GM18909 (cell line): Measurements from ENCODE around the gene PFN3.

Experiments used
- ATAC-seq: cut with Tn5 transposase; IDR thresholded peaks from one replicate; pipeline ENCODE4 v1.9.1; 2021; ENCODE audit warnings: mild to moderate bottlenecking; ENCODE audit not compliant: unreplicated experiment, poor library complexity

The PFN3 gene, protein sequence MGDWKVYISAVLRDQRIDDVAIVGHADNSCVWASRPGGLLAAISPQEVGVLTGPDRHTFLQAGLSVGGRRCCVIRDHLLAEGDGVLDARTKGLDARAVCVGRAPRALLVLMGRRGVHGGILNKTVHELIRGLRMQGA

DNA sequence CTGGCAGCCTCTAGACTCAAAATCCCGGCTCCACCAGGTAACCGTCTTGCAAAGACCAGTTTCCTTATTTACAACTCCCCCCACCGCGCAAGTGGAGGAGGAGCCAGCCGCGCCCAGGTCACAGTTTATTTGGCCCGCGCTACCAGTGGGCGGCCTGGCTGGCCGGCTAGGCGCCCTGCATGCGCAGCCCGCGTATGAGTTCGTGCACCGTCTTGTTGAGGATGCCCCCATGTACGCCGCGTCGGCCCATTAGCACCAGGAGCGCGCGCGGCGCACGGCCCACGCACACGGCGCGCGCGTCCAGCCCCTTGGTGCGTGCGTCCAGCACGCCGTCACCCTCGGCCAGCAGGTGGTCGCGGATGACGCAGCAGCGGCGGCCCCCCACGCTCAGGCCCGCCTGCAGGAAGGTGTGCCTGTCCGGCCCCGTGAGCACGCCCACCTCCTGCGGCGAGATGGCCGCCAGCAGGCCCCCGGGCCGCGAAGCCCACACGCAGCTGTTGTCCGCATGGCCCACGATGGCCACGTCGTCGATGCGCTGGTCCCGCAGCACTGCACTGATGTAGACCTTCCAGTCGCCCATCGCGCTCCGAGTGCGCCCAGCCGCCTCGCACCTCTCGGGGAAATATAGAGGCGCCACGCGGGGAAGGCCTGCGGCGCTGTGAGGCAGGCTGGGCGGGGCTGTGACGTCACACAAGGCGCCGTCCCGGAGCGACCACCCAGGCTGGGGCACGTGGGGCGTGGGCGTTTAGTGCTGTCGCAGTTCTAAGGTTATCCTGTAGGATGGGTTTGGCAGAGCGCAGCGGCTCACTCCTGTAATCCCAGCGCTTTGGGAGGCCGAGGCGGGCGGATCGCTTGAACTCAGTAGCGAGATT is at the start of gene PFN3:
TSS of gene PFN3 (minus strand) at position 665 of the 872 bp plus-strand sequence. CDS start at position 580, 85 bp downstream.
- ATAC-seq, result no peak

DNA sequence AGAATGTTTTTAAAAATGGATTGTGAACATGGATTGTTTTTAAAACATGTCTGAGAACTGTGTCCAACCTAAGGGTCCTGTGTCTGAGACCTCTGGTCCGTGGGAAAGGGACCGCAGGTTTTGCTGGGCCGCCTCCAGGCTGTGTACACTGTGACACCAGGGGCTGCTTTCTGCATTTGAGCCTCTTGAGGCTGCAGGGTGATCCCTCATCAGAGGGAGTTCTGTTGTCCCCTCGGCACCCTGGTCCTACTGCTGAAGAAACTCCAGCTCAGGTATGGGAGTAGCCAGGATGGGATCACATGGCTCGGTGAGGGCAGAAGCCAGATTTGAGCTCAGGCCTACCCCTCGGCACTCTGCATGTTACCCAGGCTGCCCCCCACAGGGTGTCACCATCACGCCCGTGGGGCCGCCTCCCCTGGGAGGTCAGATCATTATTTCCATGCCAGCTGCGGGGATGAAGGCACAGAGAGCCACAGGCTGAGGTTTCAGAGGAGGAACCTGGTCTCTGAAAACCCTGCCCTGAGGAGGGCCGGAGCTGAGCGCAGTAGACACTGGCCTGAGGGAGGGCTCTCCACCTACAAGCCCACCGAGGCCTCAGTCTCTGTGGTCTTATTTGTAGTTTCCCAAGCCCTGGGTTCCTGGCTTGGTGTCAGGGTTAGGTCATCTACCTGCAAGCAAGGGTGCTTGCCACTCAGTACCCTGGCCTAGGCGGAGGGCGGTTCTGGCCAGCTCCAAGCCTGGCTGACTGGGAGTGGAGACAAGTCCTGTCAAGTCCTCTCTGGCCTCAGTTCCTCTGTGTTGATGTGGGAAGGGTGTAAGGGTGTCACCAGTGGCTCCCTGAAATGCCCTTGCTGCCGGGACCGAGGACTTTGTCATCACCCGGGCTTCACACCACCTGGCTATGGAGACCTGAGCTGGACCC is 48.9 kb upstream of the PFN3 start:
- no peak for ATAC-seq

DNA sequence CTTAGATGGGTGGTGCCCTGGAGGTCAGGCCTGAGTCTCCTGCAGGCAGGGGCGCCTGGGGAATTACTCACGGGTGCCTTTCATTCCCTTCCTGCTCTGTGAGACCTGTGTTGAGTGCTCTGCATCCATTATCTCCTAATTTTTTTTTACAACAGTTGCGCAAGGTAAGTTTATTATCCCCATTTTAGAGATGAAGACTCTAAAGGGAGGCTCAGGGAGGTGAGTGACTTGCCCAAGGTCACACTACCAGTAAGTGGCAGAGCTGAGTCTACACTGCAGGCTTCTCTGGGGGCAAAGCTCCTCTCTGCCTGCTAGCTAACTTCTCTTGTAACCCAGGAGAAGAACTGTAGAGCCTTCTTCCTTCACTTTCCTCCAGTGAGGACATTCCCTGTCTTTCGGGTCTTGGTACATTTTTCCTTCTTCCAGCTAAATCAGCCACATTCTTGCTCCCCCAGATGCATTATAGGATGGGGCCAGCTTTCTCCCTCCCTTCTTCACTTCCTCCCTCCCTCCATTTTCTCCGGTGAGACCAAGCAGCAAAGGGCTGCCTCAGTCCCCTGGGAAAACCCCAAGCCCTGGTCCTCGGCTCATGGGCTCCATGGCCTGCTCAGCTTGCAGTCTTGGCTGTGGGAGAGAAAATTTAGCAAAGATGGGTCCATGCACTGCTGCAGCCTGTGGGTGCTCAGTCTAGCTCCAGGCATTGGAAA is 47.9 kb upstream of the PFN3 start:
- no peak for ATAC-seq

DNA sequence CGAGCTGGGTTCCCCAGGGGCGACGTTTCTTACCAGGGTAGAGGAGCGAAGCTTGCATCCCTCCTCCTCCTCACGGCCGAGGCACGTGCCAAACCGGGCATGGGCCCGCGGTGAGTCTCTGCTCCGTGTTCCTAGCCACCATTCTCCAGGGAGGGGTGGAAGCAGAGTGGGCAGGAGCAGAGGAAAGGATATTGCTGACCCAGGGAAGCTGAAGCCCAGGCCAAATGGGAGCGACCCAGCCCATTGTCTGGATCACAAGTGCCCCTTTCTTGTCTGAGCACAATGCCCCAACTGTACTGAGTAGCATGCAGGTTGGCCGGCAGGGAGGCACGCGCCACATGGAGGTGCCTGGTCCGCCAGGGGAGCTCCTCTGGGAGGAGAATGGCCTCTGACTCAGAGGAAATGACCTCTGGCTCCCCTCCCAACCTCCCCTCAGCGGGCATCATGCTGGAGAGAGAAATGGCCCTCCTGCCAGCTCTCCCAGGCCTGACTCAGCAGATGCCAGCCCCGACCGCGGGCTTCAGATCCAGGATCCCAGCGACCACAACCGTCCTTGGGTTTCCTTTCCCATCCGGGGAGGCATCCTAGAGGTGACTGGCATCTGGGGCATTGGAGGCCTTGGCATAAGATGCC is 47.3 kb upstream of the PFN3 start:
- no peak for ATAC-seq

DNA sequence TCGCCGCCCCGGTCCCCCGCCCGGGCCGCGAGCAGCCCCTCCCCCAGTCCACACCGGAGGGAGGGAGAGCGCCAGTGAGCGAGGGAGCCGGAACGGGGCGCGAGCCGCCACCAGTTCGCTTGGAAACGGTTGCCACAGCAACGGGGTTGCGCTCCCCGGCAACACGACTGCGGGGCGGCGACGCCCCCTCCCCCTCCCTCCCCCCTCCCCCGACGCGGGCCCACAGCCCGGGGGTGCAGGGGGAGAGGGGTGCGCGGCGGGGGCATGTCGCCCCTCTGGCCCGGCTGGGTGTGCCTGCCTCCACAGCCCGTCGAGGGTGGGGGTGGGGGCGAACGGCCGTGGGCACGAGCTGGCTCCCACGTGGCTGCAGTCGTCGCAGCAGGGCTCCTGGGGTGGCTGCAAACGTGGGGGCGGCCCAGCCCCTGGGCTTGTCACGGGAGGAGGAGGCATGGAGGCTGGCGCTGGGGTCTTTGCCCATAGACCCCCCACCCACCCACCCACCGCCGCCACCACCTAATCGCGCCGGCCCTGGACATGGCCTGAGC is 46.7 kb upstream of the PFN3 start:
- peak; percentile 39 for ATAC-seq

DNA sequence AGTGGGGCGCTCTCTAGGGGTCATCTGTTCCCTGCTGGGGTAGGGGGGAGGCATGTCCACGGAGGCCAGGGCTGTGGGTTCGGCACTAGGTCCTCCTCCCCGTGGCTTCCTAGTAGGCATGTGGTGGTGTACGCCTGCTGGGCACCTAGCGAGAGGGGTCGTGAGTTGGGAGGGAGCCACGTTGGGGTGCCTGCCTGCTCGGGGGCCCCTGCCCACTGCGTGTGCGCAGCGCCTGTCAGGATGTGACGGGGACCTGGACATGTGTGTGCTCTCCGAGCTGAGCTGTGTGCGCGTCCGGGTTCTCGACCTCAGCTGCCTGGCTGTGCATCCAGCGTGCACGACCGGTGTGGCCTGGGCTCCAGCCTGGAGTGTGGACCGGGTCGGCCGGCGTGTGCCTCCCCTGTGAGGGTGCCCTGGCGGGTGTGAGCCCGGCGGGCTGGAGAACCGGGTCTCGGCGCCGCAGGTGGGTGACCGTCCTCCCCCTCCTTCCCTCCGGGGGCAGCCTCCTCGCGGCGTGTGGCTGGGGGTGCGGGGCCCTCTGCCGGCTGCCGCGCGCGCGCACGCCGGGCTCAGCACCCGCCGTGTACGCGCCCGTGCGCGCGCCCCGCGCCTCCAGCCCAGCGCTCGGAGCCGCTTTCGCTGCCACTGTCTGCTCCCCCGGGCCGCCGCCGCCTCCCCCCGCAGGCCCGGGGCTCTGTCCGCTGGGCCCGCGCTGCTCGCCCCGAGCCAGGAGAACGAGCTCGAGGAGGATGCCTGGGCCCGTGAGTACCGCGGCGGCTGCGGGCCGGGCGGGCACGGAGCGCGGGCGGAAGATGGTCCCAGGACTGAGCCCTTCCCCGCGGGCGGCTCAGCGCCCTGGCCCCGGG is 46.0 kb upstream of the PFN3 start, which contains the start of gene PRR7:
TSS of gene PRR7 (plus strand) at position 615 of the 866 bp plus-strand sequence. CDS start 8,254 bp downstream, outside the sequence.
- peak; percentile 59 for ATAC-seq

DNA sequence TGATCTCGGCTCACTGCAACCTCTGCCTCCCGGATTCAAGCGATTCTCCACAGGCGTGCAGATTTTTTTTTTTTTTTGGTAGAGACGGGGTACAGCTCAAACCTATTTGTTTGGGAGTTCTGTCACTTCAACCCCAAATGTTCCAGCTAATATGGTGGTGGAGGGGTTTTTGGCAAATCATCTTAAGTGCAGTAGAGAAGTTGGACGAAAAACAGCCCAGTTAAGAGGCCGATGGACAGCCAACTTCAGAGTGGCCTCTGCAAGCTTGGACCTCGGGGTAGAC is 45.4 kb upstream of the PFN3 start:
- no peak for ATAC-seq

DNA sequence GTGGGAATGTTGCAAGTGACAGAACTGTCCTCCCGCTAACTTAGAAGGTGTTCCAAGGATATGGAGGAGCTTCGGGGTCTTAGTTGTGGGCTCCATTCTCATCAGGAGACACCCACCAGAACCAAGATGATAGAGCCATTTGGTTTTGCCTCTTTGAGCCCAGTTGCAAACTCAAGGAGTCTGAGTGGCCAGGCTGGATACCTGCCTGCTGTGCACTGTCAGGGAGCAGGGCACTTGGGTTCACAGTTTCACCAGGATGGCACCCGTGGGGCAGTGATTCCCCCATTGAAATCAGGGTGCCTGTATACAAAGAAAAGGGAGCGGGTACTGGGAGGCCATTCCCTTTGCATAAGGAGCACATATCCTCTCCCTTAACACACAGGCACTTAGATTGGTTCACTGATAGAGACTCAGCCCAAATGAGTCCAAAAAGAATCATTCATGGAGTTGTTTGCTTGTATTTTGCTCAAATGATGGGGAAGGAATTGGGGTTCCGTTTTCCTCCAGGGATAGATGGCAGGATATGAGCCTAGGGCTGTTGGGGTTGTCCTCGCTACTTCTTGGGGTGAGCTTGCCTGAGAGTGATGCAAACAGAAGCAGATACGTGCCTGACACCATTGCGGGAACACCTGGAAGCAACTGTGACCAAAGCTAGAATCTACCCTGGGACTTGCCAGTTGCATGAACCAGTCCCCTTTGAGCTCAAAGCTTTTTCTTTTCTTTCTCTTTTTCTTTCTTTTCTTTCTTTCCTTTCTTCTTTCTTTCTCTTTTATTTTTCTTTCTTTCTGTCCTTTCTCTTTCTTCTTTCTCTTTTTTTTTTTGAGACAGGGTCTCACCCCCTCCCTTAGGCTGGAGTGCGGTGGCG is 44.8 kb upstream of the PFN3 start:
- ATAC-seq, result no peak

DNA sequence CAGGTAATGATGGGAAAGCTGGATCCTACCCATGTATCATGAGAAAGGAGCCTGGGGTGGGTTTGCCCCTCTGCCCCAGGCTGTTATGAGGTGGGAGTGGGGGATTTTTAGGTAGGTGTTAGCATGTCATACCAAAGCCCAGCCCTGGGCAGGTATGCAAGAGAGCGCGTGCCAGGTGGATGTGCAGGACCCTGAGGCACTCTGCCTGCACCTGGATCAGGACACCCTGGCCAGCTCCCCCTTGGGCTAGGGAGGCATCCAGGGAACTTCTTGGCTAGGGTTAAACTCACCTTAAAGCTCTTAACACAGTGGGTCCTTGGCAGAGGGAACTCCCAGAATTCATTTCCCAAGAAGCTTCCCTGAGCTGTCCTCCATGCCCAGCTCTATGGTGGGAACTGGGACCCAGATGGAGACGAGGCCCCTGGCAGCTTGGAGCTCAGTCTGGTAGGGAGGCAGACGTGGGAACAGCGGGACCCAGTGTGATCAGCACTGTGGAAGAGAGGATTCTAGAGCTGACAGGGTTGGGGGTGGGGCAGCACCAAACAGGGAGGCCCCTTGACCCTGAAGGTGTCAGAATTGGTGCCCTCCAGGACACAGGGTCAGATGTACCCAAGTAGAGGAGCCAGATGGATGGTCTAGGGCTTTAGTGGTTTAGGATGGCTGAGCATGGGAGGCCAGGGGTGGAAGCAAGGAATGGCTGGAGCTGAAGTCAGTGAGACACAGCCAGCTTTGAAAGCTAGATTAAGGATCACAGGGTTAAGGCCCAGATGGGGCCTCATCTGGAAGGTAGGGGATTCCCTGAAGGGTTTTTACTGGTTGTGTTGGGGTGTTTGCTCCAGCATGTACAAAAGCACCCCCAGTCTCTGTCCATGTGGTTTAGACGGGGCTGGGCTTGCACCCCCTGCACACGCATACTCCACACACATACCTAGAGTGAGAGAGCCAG is 43.9 kb upstream of the PFN3 start:
- ATAC-seq, result no peak

DNA sequence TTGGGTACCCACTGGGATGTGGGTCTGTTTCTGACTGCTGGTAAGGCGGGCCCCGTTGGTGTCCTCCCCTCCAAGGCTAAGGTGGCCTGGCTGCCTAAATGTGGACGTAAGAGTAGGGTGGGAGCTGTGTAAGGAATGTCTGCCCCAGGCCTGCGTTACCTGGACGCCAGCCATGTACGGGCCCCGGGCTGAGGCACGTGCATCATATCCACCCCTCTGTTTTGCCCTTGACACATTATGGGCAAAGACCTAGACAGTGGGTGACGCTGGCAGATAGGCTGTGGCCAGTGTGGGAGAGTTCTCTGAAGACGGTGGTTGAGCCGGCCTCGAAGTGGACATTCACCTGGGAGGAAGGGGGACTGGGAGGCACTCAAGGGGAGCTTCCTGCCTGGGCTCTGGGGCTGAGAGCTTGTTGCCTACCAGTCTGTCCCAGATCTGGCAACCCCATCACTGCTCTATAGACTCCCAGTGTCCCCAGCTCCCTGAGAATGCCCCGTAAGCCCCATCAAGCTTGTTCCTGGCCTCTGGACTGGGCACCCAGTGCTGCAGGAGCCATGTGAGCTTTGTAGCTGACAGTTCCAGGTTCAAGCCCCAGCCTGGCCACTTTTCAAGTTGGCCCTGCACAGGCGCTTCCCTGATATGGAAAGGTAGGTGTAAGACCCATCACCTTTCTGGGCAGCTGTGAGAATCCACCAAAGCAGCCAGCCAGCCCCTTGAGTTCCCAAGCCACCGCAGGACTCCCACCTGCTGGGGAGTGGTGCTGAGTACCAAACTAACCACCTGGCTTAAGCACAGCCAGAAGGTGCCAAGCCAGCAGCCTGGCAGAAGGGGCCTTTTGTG is 42.9 kb upstream of the PFN3 start:
- no peak for ATAC-seq

DNA sequence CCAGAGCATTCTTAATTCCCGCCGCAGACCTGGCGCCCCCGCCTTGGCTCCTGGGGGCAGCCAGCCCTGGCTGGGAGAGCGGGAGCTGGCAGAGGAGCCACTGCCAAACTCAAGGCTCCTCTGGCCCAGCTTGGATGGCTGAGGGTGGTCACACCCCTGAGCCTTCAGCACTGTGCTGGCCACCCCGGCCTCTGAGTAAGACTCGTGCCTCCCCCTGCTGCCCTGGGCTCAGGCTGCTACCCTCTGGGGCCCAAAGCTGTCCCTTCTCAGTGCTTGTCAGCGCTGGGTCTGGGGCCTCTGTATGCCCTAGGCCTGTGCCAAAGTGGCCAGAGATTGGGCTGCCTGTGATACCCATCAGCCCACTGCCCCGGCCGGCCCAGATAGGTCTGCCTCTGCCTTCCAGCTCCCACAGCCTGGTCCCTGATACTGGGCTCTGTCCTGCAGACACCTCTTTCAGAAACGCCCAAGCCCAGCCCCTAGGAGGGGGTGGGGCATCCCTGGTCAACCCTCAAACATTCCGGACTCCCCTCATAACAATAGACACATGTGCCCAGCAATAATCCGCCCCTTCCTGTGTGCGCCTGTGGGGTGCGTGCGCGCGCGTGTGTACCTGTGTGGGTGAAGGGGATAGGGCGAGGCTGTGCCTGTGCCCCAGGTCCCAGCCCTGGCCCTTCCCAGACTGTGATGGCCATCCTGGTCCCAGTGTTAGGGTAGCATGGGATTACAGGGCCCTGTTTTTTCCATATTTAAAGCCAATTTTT is 41.8 kb upstream of the PFN3 start:
- no peak for ATAC-seq

DNA sequence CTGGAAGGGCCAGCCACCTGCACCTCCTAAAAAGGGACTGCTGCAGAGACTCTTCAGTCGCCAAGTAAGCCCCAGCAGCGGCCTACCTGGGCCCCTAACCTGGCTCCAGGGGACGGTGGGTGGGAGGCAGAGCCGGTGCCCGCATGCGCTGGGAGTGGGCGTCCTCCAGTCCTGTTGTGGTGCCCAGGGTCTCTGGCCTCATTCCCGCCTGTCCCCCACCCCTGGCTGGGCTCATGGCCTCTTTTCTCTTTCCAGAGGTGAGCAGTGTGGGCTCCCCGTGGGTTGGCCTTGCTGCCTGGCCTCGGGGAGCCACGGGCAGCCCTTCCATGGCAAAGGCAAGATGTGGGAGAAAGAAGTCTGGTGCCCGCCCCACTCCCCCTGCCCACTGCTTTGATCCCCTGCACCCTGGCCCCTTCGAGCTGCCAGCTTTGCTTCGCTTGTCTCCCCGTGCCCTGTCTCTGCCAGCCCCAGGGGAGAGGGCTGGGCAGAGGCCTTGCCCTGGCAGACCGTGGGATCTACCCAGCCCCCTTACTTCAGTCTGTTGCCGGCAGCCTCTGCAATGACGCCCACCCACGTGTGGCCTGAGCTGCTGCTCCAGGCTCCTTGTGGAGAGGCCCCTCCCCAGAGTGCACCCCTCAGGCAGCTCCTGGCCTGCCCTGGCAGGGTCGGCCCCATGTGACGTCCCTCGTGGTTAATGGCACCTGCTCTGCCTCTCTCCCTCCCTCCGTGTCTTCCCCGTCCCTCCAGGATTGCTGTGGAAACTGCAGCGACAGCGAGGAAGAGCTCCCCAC is 40.7 kb upstream of the PFN3 start:
- no peak for ATAC-seq

DNA sequence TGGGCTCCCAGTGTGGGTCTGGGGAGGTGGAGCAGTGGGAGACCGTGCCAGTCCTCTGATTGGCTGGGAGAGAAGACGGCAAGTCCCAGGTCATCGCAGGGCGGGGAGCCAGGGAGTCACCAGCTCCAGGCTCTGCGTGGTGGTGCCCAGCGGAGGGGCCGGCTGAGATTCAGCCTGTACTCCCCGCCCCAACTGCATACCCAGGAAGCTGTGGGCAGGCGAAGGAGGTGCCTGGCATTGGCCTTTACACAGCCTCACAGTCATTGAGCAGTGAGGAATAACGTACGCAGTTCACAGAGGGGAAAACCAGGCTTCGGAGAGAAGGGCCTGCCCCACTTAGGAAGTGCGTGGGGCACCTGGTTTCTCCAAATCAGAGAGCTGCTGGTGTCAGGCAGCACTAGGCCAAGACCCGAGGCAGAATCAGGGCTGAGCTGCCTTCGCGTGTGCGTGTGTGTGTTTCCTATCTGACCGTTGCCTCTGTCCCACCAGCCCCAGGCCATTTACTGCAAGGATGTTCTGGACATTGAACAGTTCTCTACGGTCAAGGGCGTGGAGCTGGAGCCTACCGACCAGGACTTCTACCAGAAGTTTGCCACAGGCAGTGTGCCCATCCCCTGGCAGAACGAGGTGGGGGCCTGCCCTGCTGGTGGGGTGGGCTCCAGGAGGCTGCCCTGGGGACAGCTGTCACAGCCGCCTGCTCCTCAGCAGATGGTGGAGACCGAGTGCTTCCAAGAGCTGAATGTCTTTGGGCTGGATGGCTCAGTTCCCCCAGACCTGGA is 39.9 kb upstream of the PFN3 start:
- ATAC-seq, result no peak
